Measurements from ENCODE around the gene PRCP. TPM values are rescaled to one million over a fixed set of nuclear protein-coding genes. Genes with fewer than 3 reads are reported as not detected.

The PRCP gene
- total and polyA plus RNA-seq, 2 donors (not counting 3 experiments of a cell fraction or from before 2014, with no cell fraction given) = 170 to 277 TPM

DNA sequence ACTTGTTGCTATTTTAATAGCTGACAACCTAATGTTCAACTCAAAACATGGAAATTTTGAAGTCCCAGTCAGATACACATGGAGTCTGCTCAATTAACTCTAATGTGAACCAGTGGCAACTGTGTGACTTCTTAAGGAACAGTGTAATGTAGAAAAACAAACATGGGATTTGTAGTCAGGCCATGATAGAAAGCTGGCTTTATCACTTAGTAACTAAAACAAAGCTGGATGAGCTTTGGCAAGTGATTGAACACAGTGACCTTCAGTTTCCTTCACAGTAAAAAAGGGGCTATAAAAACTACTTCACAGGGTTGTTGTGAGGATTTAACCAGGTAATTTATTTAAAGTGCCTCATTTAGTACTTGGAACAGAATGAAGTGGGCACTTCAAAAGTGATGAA is 62.6 kb downstream of the PRCP start:
- no peaks in the 10 kb centered on the region for H3K9me3 ChIP-seq (replicated peaks; ENCODE audit: control insufficient read depth, insufficient read depth, low read length)
- H3K4me2 ChIP-seq (ENCODE audit: insufficient read depth, low read length) = no peak overlapping the region
- no peaks in the 10 kb centered on the region for H4K20me1 ChIP-seq (replicated peaks; ENCODE audit: control insufficient read depth, extremely low read depth, insufficient read depth, low read length)
- TF ChIP-seq JUN (IDR thresholded peaks at IDR 0.05; ENCODE audit: borderline replicate concordance, insufficient read depth, insufficient read length, low read depth) = no peak
- no peak for TF ChIP-seq POLR2A (IDR thresholded peaks at IDR 0.05; ENCODE audit: low read depth, low read length)
- TF ChIP-seq MYC (IDR thresholded peaks at IDR 0.05; ENCODE audit: low read depth, low read length) = no peak
- TF ChIP-seq FOS (IDR thresholded peaks at IDR 0.05; ENCODE audit: borderline replicate concordance, insufficient read depth, low read length) = no peak
- no peak for TF ChIP-seq MAX (IDR thresholded peaks at IDR 0.05; ENCODE audit: insufficient read depth, insufficient read length)
- TF ChIP-seq POLR2AphosphoS5 (IDR thresholded peaks at IDR 0.05; ENCODE audit: insufficient read depth, low read depth, low read length) = no peak
- no peak for DNase-seq (ENCODE audit: low read depth, low spot score)
- CTCF ChIA-PET = interaction anchor here (1.1 to 1.8 kb wide), 4 partner anchors 20 to 63 kb away, joined by 3 to 7 read pairs (median 4); partner anchors contain the start of gene PRCP
- no peak overlapping the region for H2AFZ ChIP-seq (ENCODE audit: low read depth, low read length)
- peaks cover 11 to 12% of the 10 kb centered on the region in 2 experiments for H3K36me3 ChIP-seq (ENCODE audit: control insufficient read depth in 2 of 2, extremely low read depth in 1 of 2, insufficient read depth in 2 of 2, low read length in 2 of 2)
- H3K9me1 ChIP-seq (replicated peaks; ENCODE audit: control insufficient read depth, extremely low read depth, insufficient read depth, low read length) = no peaks in the 10 kb centered on the region
- FAIRE-seq = peak; percentile 37
- H3K79me2 ChIP-seq (ENCODE audit: control insufficient read depth, insufficient read depth, low read length) = no peaks in the 10 kb centered on the region
- H3K4me3 ChIP-seq (replicated peaks in 1 of 3; ENCODE audit: insufficient read depth in 1 of 3, low read depth in 1 of 3, low read length in 3 of 3) = no peak overlapping the region
- no peaks in the 10 kb centered on the region for H3K4me1 ChIP-seq (ENCODE audit: control insufficient read depth, extremely low read depth, insufficient read depth, low read length)
- no TSS peak for BruUV-seq (replicated peaks)
- dilution Hi-C loops (cut with MboI; ENCODE audit: extremely low pct_ligation_motif_present, low sequenced_read_pairs) = no loop called here
- no peak overlapping the region for H3K27ac ChIP-seq (ENCODE audit: insufficient read depth, low read depth, low read length)
- intact Hi-C loops (cut with micrococcal nuclease) = loop anchor here (1.0 kb wide), 1 partner anchor 17 kb away; no protein-coding TSS in a partner anchor
- H3K9ac ChIP-seq (replicated peaks; ENCODE audit: extremely low read depth, insufficient read depth, low read length) = no peak overlapping the region
- POLR2A ChIA-PET = interaction anchor here (0.6 kb wide), 1 partner anchor 64 kb away, joined by 3 read pairs; the partner anchor contains the start of gene DDIAS
- no peaks in the 10 kb centered on the region for H3K27me3 ChIP-seq (ENCODE audit: control insufficient read depth in 2 of 2, insufficient read depth in 2 of 2, low read length in 2 of 2)

DNA sequence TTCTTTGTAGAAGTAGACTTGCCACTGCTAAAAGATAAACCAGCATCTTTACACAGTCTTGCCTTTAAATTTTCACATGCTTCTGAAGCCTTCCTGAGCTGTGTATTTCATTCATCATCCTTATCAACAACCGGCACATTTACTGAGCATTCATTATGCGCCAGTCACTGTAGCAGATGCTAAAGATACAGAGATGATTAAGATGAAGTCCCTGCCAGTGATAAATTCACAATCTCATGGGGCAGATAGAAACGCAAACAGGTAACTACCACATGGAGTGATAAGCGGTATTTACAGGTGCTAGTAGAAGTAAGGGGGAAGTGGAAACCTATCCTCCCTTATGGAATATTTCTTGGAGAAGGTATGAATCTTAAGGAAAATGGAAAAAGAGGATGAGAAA is 67.2 kb downstream of the PRCP start:
- H3K9me3 ChIP-seq (replicated peaks; ENCODE audit: control insufficient read depth, insufficient read depth, low read length) = no peaks in the 10 kb centered on the region
- TF ChIP-seq POLR2A (IDR thresholded peaks at IDR 0.05; ENCODE audit: low read depth, low read length) (no peak), POLR2AphosphoS5 (IDR thresholded peaks at IDR 0.05; ENCODE audit: insufficient read depth, low read depth, low read length) (no peak), EZH2 (IDR thresholded peaks at IDR 0.05; ENCODE audit: borderline replicate concordance, low read depth, low read length, severe bottlenecking) (no peak), MAX (IDR thresholded peaks at IDR 0.05; ENCODE audit: insufficient read depth, insufficient read length) (no peak), JUN (IDR thresholded peaks at IDR 0.05; ENCODE audit: borderline replicate concordance, insufficient read depth, insufficient read length, low read depth) (no peak), MYC (IDR thresholded peaks at IDR 0.05; ENCODE audit: low read depth, low read length) (no peak), FOS (IDR thresholded peaks at IDR 0.05; ENCODE audit: borderline replicate concordance, insufficient read depth, low read length) (no peak), GATA2 (IDR thresholded peaks at IDR 0.05; ENCODE audit: insufficient read depth, insufficient read length, low read depth, low read length) (no peak)
- TF ChIP-seq, protein P1, sequence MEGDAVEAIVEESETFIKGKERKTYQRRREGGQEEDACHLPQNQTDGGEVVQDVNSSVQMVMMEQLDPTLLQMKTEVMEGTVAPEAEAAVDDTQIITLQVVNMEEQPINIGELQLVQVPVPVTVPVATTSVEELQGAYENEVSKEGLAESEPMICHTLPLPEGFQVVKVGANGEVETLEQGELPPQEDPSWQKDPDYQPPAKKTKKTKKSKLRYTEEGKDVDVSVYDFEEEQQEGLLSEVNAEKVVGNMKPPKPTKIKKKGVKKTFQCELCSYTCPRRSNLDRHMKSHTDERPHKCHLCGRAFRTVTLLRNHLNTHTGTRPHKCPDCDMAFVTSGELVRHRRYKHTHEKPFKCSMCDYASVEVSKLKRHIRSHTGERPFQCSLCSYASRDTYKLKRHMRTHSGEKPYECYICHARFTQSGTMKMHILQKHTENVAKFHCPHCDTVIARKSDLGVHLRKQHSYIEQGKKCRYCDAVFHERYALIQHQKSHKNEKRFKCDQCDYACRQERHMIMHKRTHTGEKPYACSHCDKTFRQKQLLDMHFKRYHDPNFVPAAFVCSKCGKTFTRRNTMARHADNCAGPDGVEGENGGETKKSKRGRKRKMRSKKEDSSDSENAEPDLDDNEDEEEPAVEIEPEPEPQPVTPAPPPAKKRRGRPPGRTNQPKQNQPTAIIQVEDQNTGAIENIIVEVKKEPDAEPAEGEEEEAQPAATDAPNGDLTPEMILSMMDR (IDR thresholded peaks at IDR 0.05; ENCODE audit: extremely low read depth in 1 of 2, insufficient read depth in 1 of 2, low read depth in 1 of 2, low read length in 2 of 2) = no peak
- dilution Hi-C loops (cut with MboI; ENCODE audit: extremely low pct_ligation_motif_present, low sequenced_read_pairs) (no loop called here), intact Hi-C loops (cut with micrococcal nuclease) (no loop called here)
- FAIRE-seq (no peak), DNase-seq (ENCODE audit: low read depth, low spot score) (no peak)
- H3K4me2 ChIP-seq (ENCODE audit: insufficient read depth, low read length) = no peak overlapping the region
- CTCF ChIA-PET = interaction anchor here (0.8 kb wide), 1 partner anchor 99 kb away, joined by 3 read pairs; the partner anchor contains the start of gene FAM181B
- no peaks in the 10 kb centered on the region for H4K20me1 ChIP-seq (replicated peaks; ENCODE audit: control insufficient read depth, extremely low read depth, insufficient read depth, low read length)
- H3K4me3 ChIP-seq (replicated peaks in 1 of 3; ENCODE audit: insufficient read depth in 1 of 3, low read depth in 1 of 3, low read length in 3 of 3) = no peak overlapping the region
- no peaks in the 10 kb centered on the region for H3K27me3 ChIP-seq (ENCODE audit: control insufficient read depth in 2 of 2, insufficient read depth in 2 of 2, low read length in 2 of 2)
- H3K9ac ChIP-seq (replicated peaks; ENCODE audit: extremely low read depth, insufficient read depth, low read length) = no peak overlapping the region
- no peaks in the 10 kb centered on the region for H3K4me1 ChIP-seq (ENCODE audit: control insufficient read depth, extremely low read depth, insufficient read depth, low read length)
- BruUV-seq (replicated peaks) = no TSS peak
- POLR2A ChIA-PET = no interaction called here
- H3K9me1 ChIP-seq (replicated peaks; ENCODE audit: control insufficient read depth, extremely low read depth, insufficient read depth, low read length) = no peaks in the 10 kb centered on the region
- peaks cover 3 to 10% of the 10 kb centered on the region in 2 experiments for H3K36me3 ChIP-seq (ENCODE audit: control insufficient read depth in 2 of 2, extremely low read depth in 1 of 2, insufficient read depth in 2 of 2, low read length in 2 of 2)
- H3K79me2 ChIP-seq (ENCODE audit: control insufficient read depth, insufficient read depth, low read length) = no peaks in the 10 kb centered on the region
- no peak overlapping the region for H2AFZ ChIP-seq (ENCODE audit: low read depth, low read length)
- no peak overlapping the region for H3K27ac ChIP-seq (ENCODE audit: insufficient read depth, low read depth, low read length)

Data from endothelial cell of umbilical vein (primary cell).